ENCODE data around the gene IGLL1. TPM values are rescaled to one million over a fixed set of nuclear protein-coding genes. Genes with fewer than 3 reads are reported as not detected.
A peak's percentile ranks its signal among the peaks of the same experiment; 100 is the strongest.

Gene IGLL1
- total and polyA plus RNA-seq, 8 donors = 0.26 TPM; not detected in 7

DNA sequence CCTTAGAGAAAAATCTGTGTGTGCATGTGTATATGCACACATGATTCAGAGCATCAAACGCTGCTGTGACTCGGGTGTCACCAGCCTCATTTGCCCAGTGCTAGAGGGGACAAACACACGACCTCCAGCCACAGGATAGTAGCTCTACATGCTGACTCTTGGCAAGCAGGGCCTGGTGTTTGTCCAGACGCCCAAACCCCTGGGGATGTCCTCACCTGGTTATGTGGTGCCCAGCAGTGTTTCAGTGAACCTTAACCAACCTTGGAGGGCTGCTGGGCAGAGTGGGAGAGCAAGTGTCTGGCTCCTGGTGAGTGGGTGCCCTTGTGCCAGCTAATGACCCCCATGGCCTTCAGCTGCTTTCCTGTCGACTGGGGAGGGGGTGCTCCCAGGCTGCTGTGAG is 26.7 kb downstream of the IGLL1 start:
- Histone ChIP-seq H3K27me3 (no peaks in the 10 kb centered on the region), H3K4me1 (no peaks in the 10 kb centered on the region), H3K4me3 (no peak overlapping the region), H3K36me3 (no peaks in the 10 kb centered on the region), H3K9me3 (no peaks in the 10 kb centered on the region), H3K27ac (no peak overlapping the region)
- intact Hi-C loops (cut with DNase I) = no loop called here
- ATAC-seq (no peak), FAIRE-seq (no peak), DNase-seq (no peak)
- 54 to 63% methylated on average over 5 of the region's 5 CpGs for WGBS, 2 donors
- no peak for TF ChIP-seq CTCF (IDR thresholded peaks at IDR 0.05)

- no peak for DNase-seq
Observed at GRCh38 chr22:23552573-23552972, 27.5 kb downstream of the IGLL1 start.

GRCh38 chr22:23551385-23551784 is 28.7 kb downstream of the IGLL1 start:
- DNase-seq (no peak), ATAC-seq (no peak), FAIRE-seq (no peak)
- TF ChIP-seq CTCF (IDR thresholded peaks at IDR 0.05) = no peak
- no peak overlapping the region for H3K4me3 ChIP-seq
- no peak overlapping the region for H3K27ac ChIP-seq
- no peaks in the 10 kb centered on the region for H3K27me3 ChIP-seq
- H3K9me3 ChIP-seq = no peaks in the 10 kb centered on the region
- no peaks in the 10 kb centered on the region for H3K4me1 ChIP-seq
- H3K36me3 ChIP-seq = no peaks in the 10 kb centered on the region
- intact Hi-C loops (cut with DNase I) = no loop called here

More at GRCh38 chr22:23552573-23552972, 27.5 kb downstream of the IGLL1 start:
- ATAC-seq = no peak
- FAIRE-seq = no peak
- H3K4me1 ChIP-seq = no peaks in the 10 kb centered on the region
- intact Hi-C loops (cut with DNase I) = no loop called here
- H3K4me3 ChIP-seq = no peak overlapping the region
- H3K27ac ChIP-seq = no peak overlapping the region
- H3K9me3 ChIP-seq = no peaks in the 10 kb centered on the region
- TF ChIP-seq CTCF (IDR thresholded peaks at IDR 0.05) = no peak
- H3K27me3 ChIP-seq = no peaks in the 10 kb centered on the region
- no peaks in the 10 kb centered on the region for H3K36me3 ChIP-seq

DNA sequence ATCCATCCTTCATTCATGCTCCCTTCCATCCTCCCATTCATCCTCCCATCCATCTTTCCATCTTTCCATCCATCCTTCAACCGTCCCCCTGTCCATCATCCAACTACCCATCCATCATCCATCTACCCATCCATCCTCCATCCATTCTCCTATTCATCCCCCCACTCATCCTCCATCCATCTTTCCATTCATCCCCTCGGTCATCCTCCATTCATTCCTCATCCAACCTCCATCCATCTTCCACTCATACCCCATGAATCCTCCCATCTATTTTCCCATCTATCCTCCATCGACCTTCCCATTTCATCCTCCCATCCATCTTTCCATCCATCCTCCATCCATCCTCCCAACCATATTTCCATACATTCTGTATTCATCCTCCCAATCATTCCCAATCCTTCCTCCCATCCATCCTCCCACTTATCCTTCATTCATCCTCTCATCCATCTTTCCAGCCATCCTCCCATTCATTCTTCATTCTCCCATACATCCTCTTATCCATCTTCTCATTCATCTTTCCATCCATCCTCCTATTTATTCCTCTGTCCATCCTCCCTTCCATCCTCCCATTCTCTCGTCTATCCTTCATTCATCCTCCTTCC is 29.9 kb downstream of the IGLL1 start:
- intact Hi-C loops (cut with DNase I) = no loop called here
- Histone ChIP-seq H3K36me3 (no peaks in the 10 kb centered on the region), H3K27me3 (no peaks in the 10 kb centered on the region), H3K9me3 (no peaks in the 10 kb centered on the region), H3K4me3 (no peak overlapping the region), H3K27ac (no peak overlapping the region), H3K4me1 (no peaks in the 10 kb centered on the region)
- ATAC-seq = no peak
- FAIRE-seq = no peak
- no peak for TF ChIP-seq CTCF (IDR thresholded peaks at IDR 0.05)
- DNase-seq = no peak
- 45 to 75% methylated on average over 4 of the region's 4 CpGs for WGBS, 2 donors

GRCh38 chr22:23549198-23549595 is 30.9 kb downstream of the IGLL1 start:
- no peaks in the 10 kb centered on the region for H3K9me3 ChIP-seq
- H3K27ac ChIP-seq = no peak overlapping the region
- no peaks in the 10 kb centered on the region for H3K27me3 ChIP-seq
- FAIRE-seq = no peak
- ATAC-seq = no peak
- WGBS, 2 donors = 76 to 87% methylated on average over 5 of the region's 5 CpGs
- no peak overlapping the region for H3K4me3 ChIP-seq
- no peaks in the 10 kb centered on the region for H3K36me3 ChIP-seq
- TF ChIP-seq CTCF (IDR thresholded peaks at IDR 0.05) = no peak
- no peaks in the 10 kb centered on the region for H3K4me1 ChIP-seq
- peak in 1 of 6 donors; percentile 30 for DNase-seq
- intact Hi-C loops (cut with DNase I) = loop anchor here in 1 of 3 donors (5.0 kb wide), 1 partner anchor 293 kb away; no protein-coding TSS in a partner anchor

All from pancreas (tissue), 10 donors.